ENCODE measurements around the gene ZNF692.

ZNF692 gene

DNA sequence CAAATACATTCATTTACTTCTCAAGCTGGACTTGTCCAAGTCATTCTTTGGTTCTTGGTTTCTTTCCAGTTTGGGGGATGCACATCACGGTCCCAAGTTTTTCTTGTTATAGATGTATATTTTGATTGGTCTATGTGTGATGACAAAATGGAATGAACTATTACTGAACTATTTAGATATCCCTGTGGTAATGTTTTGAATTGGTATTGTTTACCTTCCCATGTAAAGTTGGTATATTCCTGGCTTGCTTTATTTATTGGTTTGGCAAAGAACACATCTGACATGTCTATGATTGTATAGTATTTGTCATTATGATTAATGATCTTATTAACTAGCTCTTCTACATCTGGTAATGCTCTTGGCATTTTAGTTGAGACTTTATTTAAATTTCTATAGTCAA is 22.4 kb upstream of the ZNF692 start:
- no peaks in the 10 kb centered on the region for H3K9me3 ChIP-seq (ENCODE audit: control insufficient read depth, insufficient read depth, low read length)
- TF ChIP-seq EZH2phosphoT487 (IDR thresholded peaks at IDR 0.05; ENCODE audit: borderline replicate concordance, low read length), result no peak
- no peak overlapping the region for H3K27ac ChIP-seq (ENCODE audit: low read depth, low read length)
- H3K27me3 ChIP-seq (ENCODE audit: control insufficient read depth, low read length), result no peaks in the 10 kb centered on the region
- no peaks in the 10 kb centered on the region for H3K79me2 ChIP-seq (ENCODE audit: control insufficient read depth, low read length)
- H3K36me3 ChIP-seq (ENCODE audit: control insufficient read depth, low read length), result no peaks in the 10 kb centered on the region
- no peaks in the 10 kb centered on the region for H4K20me1 ChIP-seq (ENCODE audit: control insufficient read depth, insufficient read depth, low read depth, low read length)
- no peaks in the 10 kb centered on the region for H3K9me2 ChIP-seq (replicated peaks; ENCODE audit: control insufficient read depth, low read length)
- H3K4me1 ChIP-seq (ENCODE audit: control insufficient read depth, low read length), result peaks cover 22% of the 10 kb centered on the region
- no peak overlapping the region for H3K4me3 ChIP-seq (ENCODE audit: low read length)
- H3K4me2 ChIP-seq (ENCODE audit: low read length), result no peak overlapping the region
- H3F3A ChIP-seq (ENCODE audit: control insufficient read depth, insufficient read depth), result peaks cover 12% of the 10 kb centered on the region

DNA sequence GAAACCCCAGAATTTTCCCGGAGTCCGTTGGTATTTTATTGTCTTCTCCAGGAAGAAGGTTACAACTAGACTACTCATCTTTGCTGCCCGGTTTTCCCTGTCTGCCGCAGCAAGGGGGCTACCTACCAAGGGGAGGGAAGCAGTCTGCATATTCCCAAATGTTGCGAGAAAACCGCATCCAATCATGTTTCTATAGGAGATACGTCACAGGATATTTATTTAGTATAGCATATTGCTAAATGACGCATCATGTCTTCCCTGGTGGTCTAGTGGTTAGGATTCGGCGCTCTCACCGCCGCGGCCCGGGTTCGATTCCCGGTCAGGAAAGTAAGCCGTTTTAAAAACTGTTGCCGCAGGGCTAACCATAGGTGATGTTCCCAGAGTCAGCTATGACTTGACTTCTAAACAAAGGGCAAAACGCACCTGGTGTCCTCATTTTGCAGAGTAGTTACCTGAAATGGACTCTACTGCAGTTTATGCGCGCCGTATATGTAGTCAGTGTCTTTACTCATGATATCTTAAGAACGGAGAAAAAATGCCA is 15.2 kb upstream of the ZNF692 start:
- no peaks in the 10 kb centered on the region for H4K20me1 ChIP-seq (ENCODE audit: control insufficient read depth, insufficient read depth, low read depth, low read length)
- peak overlapping the region; percentile 79 for H3K4me3 ChIP-seq (ENCODE audit: low read length)
- H3F3A ChIP-seq (ENCODE audit: control insufficient read depth, insufficient read depth), result peaks cover 25% of the 10 kb centered on the region
- H3K27me3 ChIP-seq (ENCODE audit: control insufficient read depth, low read length), result no peaks in the 10 kb centered on the region
- H3K27ac ChIP-seq (ENCODE audit: low read depth, low read length), result peak overlapping the region; percentile 48
- H3K4me1 ChIP-seq (ENCODE audit: control insufficient read depth, low read length), result peaks cover 19% of the 10 kb centered on the region
- no peaks in the 10 kb centered on the region for H3K9me3 ChIP-seq (ENCODE audit: control insufficient read depth, insufficient read depth, low read length)
- H3K79me2 ChIP-seq (ENCODE audit: control insufficient read depth, low read length), result no peaks in the 10 kb centered on the region
- H3K36me3 ChIP-seq (ENCODE audit: control insufficient read depth, low read length), result no peaks in the 10 kb centered on the region
- H3K4me2 ChIP-seq (ENCODE audit: low read length), result peak overlapping the region; percentile 85
- no peak for TF ChIP-seq EZH2phosphoT487 (IDR thresholded peaks at IDR 0.05; ENCODE audit: borderline replicate concordance, low read length)
- TF ChIP-seq, protein P1, sequence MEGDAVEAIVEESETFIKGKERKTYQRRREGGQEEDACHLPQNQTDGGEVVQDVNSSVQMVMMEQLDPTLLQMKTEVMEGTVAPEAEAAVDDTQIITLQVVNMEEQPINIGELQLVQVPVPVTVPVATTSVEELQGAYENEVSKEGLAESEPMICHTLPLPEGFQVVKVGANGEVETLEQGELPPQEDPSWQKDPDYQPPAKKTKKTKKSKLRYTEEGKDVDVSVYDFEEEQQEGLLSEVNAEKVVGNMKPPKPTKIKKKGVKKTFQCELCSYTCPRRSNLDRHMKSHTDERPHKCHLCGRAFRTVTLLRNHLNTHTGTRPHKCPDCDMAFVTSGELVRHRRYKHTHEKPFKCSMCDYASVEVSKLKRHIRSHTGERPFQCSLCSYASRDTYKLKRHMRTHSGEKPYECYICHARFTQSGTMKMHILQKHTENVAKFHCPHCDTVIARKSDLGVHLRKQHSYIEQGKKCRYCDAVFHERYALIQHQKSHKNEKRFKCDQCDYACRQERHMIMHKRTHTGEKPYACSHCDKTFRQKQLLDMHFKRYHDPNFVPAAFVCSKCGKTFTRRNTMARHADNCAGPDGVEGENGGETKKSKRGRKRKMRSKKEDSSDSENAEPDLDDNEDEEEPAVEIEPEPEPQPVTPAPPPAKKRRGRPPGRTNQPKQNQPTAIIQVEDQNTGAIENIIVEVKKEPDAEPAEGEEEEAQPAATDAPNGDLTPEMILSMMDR (IDR thresholded peaks at IDR 0.05; ENCODE audit: low read depth, low read length, poor library complexity, severe bottlenecking), result no peak
- no peaks in the 10 kb centered on the region for H3K9me2 ChIP-seq (replicated peaks; ENCODE audit: control insufficient read depth, low read length)

DNA sequence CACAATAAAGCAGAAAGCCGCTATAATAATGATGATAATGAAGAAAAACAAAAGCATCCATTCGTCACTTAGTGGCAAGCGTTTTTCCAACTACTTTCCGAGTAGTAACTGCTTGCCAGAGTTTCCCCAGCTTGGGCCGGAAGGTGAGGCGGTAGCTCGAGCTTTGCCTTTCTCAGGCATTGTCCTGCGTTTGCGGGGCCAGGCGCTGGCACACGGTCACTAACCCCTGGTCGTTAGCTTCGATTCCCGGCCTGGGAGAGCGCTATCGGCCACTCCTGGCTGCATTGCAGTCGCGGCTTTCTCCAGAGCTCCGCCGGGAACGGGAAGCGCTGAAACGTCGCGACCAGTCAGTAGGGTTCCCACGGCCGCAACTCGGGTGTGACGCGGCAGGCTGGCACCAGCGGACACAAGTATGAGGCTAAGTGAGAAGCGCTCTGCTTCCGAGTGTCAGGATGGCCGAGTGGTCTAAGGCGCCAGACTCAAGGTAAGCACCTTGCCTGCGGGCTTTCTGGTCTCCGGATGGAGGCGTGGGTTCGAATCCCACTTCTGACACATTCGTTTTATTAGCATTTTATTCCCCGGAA is 14.6 kb upstream of the ZNF692 start:
- H3K4me2 ChIP-seq (ENCODE audit: low read length), result peak overlapping the region; percentile 85
- H3F3A ChIP-seq (ENCODE audit: control insufficient read depth, insufficient read depth), result peaks cover 25% of the 10 kb centered on the region
- H3K27ac ChIP-seq (ENCODE audit: low read depth, low read length), result peak overlapping the region; percentile 48
- no peaks in the 10 kb centered on the region for H3K36me3 ChIP-seq (ENCODE audit: control insufficient read depth, low read length)
- no peaks in the 10 kb centered on the region for H3K79me2 ChIP-seq (ENCODE audit: control insufficient read depth, low read length)
- H3K9me3 ChIP-seq (ENCODE audit: control insufficient read depth, insufficient read depth, low read length), result no peaks in the 10 kb centered on the region
- peaks cover 19% of the 10 kb centered on the region for H3K4me1 ChIP-seq (ENCODE audit: control insufficient read depth, low read length)
- H3K4me3 ChIP-seq (ENCODE audit: low read length), result peak overlapping the region; percentile 79
- no peak for TF ChIP-seq EZH2phosphoT487 (IDR thresholded peaks at IDR 0.05; ENCODE audit: borderline replicate concordance, low read length)
- TF ChIP-seq, protein P1 (IDR thresholded peaks at IDR 0.05; ENCODE audit: low read depth, low read length, poor library complexity, severe bottlenecking), result no peak
- H3K27me3 ChIP-seq (ENCODE audit: control insufficient read depth, low read length), result no peaks in the 10 kb centered on the region
- H4K20me1 ChIP-seq (ENCODE audit: control insufficient read depth, insufficient read depth, low read depth, low read length), result no peaks in the 10 kb centered on the region
- H3K9me2 ChIP-seq (replicated peaks; ENCODE audit: control insufficient read depth, low read length), result no peaks in the 10 kb centered on the region

DNA sequence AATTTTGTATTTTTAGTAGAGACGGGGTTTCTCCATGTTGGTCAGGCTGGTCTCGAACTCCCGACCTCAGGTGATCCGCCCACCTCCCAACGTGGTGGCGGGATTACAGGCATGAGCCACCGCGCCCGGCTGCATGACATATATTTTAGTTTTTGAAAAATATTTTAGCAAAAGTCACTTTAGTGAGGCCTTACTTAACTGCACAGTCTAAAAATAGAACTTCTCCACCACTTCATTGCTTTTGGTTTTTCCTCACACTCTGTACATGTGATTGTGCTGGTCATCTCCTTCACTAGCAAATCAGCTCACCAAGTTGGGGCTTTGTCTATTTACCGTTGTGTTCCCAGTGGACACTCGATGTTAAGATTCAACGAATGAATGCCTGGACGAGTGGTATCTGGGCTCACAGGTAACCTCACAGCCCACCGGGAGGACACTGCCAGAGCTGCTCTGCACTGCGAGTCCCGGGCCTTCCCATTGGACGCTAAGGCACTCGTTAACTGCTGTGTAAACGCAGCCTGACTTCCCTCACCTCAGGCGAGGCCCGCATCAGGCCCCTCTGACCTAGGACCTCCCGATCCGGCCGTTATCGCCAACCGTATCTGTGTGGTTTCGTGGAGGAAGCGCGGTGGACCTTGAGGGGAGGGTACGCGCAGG is 14.0 kb upstream of the ZNF692 start:
- H3K9me2 ChIP-seq (replicated peaks; ENCODE audit: control insufficient read depth, low read length), result no peaks in the 10 kb centered on the region
- no peaks in the 10 kb centered on the region for H3K9me3 ChIP-seq (ENCODE audit: control insufficient read depth, insufficient read depth, low read length)
- TF ChIP-seq, protein P1 (IDR thresholded peaks at IDR 0.05; ENCODE audit: low read depth, low read length, poor library complexity, severe bottlenecking), result no peak
- no peak for TF ChIP-seq EZH2phosphoT487 (IDR thresholded peaks at IDR 0.05; ENCODE audit: borderline replicate concordance, low read length)
- peaks cover 19% of the 10 kb centered on the region for H3K4me1 ChIP-seq (ENCODE audit: control insufficient read depth, low read length)
- no peaks in the 10 kb centered on the region for H3K36me3 ChIP-seq (ENCODE audit: control insufficient read depth, low read length)
- no peaks in the 10 kb centered on the region for H3K79me2 ChIP-seq (ENCODE audit: control insufficient read depth, low read length)
- peak overlapping the region; percentile 85 for H3K4me2 ChIP-seq (ENCODE audit: low read length)
- no peaks in the 10 kb centered on the region for H3K27me3 ChIP-seq (ENCODE audit: control insufficient read depth, low read length)
- H4K20me1 ChIP-seq (ENCODE audit: control insufficient read depth, insufficient read depth, low read depth, low read length), result no peaks in the 10 kb centered on the region
- peaks cover 25% of the 10 kb centered on the region for H3F3A ChIP-seq (ENCODE audit: control insufficient read depth, insufficient read depth)
- peak overlapping the region; percentile 48 for H3K27ac ChIP-seq (ENCODE audit: low read depth, low read length)
- H3K4me3 ChIP-seq (ENCODE audit: low read length), result peak overlapping the region; percentile 79

Measured in DOHH2 (cell line).